WTC11 (cell line): ENCODE measurements around the gene FRG2B.
"Not testable (repeated sequence)": the region's sequence is repeated elsewhere in the genome, so short reads cannot be mapped to it uniquely, and the experiment has no call there.

Experiments
- GABPB1 ChIP-seq: sonication (generic); formaldehyde crosslinking; IDR thresholded peaks from 2 replicates; pipeline ENCODE4 v1.8.1; 2023; ENCODE audit warnings: mild to moderate bottlenecking, missing genetic modification reagents
- JUN ChIP-seq: sonication (generic); formaldehyde crosslinking; IDR thresholded peaks from 2 replicates; pipeline ENCODE4 v1.8.0; 2023; ENCODE audit warnings: mild to moderate bottlenecking, missing genetic modification reagents
- TEAD4 ChIP-seq: sonication (generic); formaldehyde crosslinking; IDR thresholded peaks from 2 replicates; pipeline ENCODE4 v1.8.0; 2022; ENCODE audit warnings: mild to moderate bottlenecking, missing genetic modification reagents
- ZNF121 ChIP-seq: sonication (generic); formaldehyde crosslinking; IDR thresholded peaks from 2 replicates; pipeline ENCODE4 v1.8.0; 2023; ENCODE audit warnings: missing genetic modification reagents
- ZNF138 ChIP-seq: sonication (generic); formaldehyde crosslinking; conservative IDR thresholded peaks from 2 replicates; pipeline ENCODE4 v1.8.1; 2022; ENCODE audit warnings: mild to moderate bottlenecking, moderate library complexity, missing genetic modification reagents
- TF ChIP-seq, protein P1 (sequence below): sonication (generic); formaldehyde crosslinking; conservative IDR thresholded peaks from 2 replicates; pipeline ENCODE4 v1.8.1; 2022; ENCODE audit warnings: mild to moderate bottlenecking, missing genetic modification reagents
- TF ChIP-seq, protein P2 (sequence below): fragments of 200-600 bp; IDR thresholded peaks from 2 replicates; pipeline ENCODE4 v1.8.0; 2022; ENCODE audit warnings: antibody characterized with exemption
- TF ChIP-seq, protein P3 (sequence below): sonication (generic); formaldehyde crosslinking; IDR thresholded peaks from 2 replicates; pipeline ENCODE4 v1.8.1; 2023; ENCODE audit warnings: mild to moderate bottlenecking, missing genetic modification reagents
- TF ChIP-seq, protein P4 (sequence below): sonication (generic); formaldehyde crosslinking; IDR thresholded peaks from 2 replicates; pipeline ENCODE4 v1.8.0; 2022; ENCODE audit warnings: mild to moderate bottlenecking, missing genetic modification reagents
- TF ChIP-seq, protein P5 (sequence below): sonication (generic); formaldehyde crosslinking; IDR thresholded peaks from 2 replicates; pipeline ENCODE4 v1.8.1; 2023; ENCODE audit warnings: mild to moderate bottlenecking, moderate library complexity, missing genetic modification reagents

DNA sequence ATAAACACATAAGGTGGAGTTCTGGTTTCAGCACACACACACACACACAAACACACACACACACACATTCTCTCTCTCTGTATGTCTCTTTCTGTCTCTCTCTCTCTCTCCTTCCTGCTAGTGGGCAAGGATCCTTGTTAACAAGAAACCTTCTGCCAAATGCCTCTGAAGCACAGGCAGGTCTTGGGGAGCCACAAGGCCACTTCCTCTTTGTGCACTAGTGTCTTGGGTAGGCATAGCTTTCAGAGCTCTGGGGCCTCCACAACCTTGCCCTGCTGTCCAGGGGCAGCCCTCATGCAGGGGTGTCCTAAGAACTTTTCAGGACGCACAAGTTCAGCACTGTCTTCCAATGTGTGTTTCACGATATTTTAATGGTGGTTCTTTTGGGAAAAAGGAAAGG is 34.5 kb upstream of the FRG2B start:
- not testable (repeated sequence) for TF ChIP-seq JUN, GABPB1, ZNF121, ZNF138, TEAD4 (CRISPR knock-in tag)
- TF ChIP-seq, protein P1, sequence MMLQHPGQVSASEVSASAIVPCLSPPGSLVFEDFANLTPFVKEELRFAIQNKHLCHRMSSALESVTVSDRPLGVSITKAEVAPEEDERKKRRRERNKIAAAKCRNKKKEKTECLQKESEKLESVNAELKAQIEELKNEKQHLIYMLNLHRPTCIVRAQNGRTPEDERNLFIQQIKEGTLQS (CRISPR knock-in tag): not testable (repeated sequence)
- TF ChIP-seq, protein P2, sequence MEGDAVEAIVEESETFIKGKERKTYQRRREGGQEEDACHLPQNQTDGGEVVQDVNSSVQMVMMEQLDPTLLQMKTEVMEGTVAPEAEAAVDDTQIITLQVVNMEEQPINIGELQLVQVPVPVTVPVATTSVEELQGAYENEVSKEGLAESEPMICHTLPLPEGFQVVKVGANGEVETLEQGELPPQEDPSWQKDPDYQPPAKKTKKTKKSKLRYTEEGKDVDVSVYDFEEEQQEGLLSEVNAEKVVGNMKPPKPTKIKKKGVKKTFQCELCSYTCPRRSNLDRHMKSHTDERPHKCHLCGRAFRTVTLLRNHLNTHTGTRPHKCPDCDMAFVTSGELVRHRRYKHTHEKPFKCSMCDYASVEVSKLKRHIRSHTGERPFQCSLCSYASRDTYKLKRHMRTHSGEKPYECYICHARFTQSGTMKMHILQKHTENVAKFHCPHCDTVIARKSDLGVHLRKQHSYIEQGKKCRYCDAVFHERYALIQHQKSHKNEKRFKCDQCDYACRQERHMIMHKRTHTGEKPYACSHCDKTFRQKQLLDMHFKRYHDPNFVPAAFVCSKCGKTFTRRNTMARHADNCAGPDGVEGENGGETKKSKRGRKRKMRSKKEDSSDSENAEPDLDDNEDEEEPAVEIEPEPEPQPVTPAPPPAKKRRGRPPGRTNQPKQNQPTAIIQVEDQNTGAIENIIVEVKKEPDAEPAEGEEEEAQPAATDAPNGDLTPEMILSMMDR: not testable (repeated sequence)
- TF ChIP-seq, protein P3, sequence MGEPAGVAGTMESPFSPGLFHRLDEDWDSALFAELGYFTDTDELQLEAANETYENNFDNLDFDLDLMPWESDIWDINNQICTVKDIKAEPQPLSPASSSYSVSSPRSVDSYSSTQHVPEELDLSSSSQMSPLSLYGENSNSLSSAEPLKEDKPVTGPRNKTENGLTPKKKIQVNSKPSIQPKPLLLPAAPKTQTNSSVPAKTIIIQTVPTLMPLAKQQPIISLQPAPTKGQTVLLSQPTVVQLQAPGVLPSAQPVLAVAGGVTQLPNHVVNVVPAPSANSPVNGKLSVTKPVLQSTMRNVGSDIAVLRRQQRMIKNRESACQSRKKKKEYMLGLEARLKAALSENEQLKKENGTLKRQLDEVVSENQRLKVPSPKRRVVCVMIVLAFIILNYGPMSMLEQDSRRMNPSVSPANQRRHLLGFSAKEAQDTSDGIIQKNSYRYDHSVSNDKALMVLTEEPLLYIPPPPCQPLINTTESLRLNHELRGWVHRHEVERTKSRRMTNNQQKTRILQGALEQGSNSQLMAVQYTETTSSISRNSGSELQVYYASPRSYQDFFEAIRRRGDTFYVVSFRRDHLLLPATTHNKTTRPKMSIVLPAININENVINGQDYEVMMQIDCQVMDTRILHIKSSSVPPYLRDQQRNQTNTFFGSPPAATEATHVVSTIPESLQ (CRISPR knock-in tag): not testable (repeated sequence)
- TF ChIP-seq, protein P4, sequence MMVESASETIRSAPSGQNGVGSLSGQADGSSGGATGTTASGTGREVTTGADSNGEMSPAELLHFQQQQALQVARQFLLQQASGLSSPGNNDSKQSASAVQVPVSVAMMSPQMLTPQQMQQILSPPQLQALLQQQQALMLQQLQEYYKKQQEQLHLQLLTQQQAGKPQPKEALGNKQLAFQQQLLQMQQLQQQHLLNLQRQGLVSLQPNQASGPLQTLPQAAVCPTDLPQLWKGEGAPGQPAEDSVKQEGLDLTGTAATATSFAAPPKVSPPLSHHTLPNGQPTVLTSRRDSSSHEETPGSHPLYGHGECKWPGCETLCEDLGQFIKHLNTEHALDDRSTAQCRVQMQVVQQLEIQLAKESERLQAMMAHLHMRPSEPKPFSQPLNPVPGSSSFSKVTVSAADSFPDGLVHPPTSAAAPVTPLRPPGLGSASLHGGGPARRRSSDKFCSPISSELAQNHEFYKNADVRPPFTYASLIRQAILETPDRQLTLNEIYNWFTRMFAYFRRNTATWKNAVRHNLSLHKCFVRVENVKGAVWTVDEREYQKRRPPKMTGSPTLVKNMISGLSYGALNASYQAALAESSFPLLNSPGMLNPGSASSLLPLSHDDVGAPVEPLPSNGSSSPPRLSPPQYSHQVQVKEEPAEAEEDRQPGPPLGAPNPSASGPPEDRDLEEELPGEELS (CRISPR knock-in tag): not testable (repeated sequence)
- TF ChIP-seq, protein P5, sequence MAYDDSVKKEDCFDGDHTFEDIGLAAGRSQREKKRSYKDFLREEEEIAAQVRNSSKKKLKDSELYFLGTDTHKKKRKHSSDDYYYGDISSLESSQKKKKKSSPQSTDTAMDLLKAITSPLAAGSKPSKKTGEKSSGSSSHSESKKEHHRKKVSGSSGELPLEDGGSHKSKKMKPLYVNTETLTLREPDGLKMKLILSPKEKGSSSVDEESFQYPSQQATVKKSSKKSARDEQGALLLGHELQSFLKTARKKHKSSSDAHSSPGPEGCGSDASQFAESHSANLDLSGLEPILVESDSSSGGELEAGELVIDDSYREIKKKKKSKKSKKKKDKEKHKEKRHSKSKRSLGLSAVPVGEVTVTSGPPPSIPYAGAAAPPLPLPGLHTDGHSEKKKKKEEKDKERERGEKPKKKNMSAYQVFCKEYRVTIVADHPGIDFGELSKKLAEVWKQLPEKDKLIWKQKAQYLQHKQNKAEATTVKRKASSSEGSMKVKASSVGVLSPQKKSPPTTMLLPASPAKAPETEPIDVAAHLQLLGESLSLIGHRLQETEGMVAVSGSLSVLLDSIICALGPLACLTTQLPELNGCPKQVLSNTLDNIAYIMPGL (CRISPR knock-in tag): not testable (repeated sequence)
